Urinary bladder (tissue), 4 donors: ENCODE results near the gene AARS1. TPM values are rescaled to one million over a fixed set of nuclear protein-coding genes. Genes with fewer than 3 reads are reported as not detected.
A peak's percentile ranks its signal among the peaks of the same experiment; 100 is the strongest.
"Not testable (repeated sequence)": the region's sequence is repeated elsewhere in the genome, so short reads cannot be mapped to it uniquely, and the experiment has no call there.

Experiments used
- DNase-seq: peaks from one replicate; pipeline ENCODE4 v3.0.0-alpha.2; 2015; ENCODE audit errors: extremely low spot score
- H3K27ac ChIP-seq: one replicate; pipeline ENCODE4 v1.5.1; 2013; ENCODE audit warnings: low read depth, mild to moderate bottlenecking, moderate library complexity
- H3K36me3 ChIP-seq: one replicate; pipeline ENCODE4 v1.6.1; 2013; ENCODE audit warnings: mild to moderate bottlenecking, moderate library complexity; ENCODE audit not compliant: insufficient read depth
- H3K4me1 ChIP-seq: one replicate; pipeline ENCODE4 v1.6.1; 2013; ENCODE audit warnings: mild to moderate bottlenecking, moderate library complexity; ENCODE audit not compliant: insufficient read depth
- H3K4me3 ChIP-seq: one replicate; pipeline ENCODE4 v1.5.1; 2013; ENCODE audit warnings: low read depth, low read length
- WGBS: extraction: QIAGEN DNeasy Blood & Tissue Kit; methylation state at CpG from one replicate; pipeline ENCODE4 v1.1.7; 2013; 5-methylcytosine and 5-hydroxymethylcytosine counted together
- polyA plus RNA-seq: library from polyadenylated mRNA; stranded (reverse); fragments of 200-250 nt; gene quantifications from one replicate; pipeline ENCODE4 v1.2.3, GENCODE V29; 2013
- total RNA-seq: library from RNA; depleted of rRNA; stranded (reverse); fragments of >200 nt; gene quantifications from one replicate; pipeline ENCODE4 v1.2.3, GENCODE V29; 2014
- donor health status: healthy with polysubstance abuse.
- donor health status: healthy.

AARS1 gene
- total and polyA plus RNA-seq, 2 donors: 47.4 to 70.5 TPM

DNA sequence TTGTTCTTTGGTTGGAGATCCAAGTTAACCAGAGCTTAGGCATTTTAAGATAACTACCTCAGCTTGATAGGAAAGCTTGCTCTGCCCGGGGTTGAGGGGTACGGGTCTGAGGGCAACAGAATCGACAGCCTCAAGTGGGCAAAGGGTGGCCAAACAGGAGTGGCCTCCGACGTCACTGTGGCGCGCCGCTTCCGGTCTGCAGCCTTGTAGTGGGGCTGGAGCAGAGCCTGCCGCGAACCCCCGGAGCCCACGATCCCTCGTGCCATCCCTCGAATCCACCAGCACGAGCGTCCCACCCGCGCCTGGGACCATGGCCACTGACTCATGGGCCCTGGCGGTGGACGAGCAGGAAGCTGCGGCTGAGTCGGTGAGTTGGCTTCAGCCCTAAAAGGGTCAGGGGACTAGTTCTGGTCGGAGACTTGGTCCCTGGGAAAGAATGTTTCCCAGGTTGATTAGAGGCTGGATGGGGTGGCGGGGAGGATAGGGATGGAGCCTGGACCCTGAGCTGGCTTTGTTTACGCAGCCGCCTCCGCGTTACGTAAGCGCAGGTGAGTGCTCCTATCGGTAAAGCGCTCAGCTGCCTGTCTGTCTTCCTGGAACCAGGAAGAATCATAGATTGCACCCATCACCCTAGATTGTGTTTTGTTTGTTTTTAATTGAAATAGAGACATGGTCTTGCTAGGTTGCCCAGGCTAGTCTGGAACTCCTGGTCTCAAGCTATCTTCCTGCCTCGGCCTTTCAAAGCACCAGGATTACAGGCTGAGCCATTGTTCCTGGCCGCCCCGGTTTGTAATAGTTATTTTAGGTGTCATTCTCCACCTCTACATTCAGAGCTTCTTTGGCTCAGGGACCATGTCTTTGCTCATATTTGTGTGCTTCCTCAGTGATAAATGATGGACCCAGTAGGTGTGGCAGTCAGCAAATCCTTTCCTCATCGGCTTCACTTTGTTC is 10.0 kb upstream of the AARS1 start, which contains the start of gene DDX19B:
Gene DDX19B (plus strand): TSS at position 199 of the 951 bp plus-strand sequence. CDS start 112 bp downstream, at position 311.
- 1% methylated on average over 37 of the region's 37 CpGs for WGBS
- H3K4me3 ChIP-seq: peak within 1 kb of the TSS; percentile 76
- H3K36me3 ChIP-seq: no peaks in the 10 kb centered on the region
- no peaks in the 10 kb centered on the region for H3K4me1 ChIP-seq
- H3K27ac ChIP-seq: peak within 1 kb of the TSS; percentile 98
- DNase-seq: peak; percentile 68

DNA sequence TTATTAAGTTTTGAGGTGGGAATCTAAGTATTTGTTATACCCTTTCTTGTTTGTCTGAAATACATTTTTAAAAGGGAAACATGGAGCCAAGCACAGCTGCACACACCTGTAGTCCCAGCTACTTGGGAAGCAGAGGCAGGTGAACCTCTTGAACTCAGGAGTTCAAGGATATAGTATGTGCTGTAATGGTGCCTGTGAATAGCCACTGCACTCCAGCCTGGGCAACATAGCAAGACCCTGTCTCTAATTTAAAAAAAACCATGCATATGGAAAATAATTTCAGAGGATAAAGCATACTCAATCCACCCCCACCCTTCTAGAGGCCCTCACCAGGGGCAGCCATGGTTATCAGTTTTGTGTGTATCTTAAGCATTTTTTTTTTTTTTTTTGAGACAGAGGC is 6.3 kb upstream of the AARS1 start:
- Histone ChIP-seq H3K27ac (no peak overlapping the region), H3K4me3 (no peak overlapping the region), H3K36me3 (no peaks in the 10 kb centered on the region), H3K4me1 (no peaks in the 10 kb centered on the region)
- no peak for DNase-seq

DNA sequence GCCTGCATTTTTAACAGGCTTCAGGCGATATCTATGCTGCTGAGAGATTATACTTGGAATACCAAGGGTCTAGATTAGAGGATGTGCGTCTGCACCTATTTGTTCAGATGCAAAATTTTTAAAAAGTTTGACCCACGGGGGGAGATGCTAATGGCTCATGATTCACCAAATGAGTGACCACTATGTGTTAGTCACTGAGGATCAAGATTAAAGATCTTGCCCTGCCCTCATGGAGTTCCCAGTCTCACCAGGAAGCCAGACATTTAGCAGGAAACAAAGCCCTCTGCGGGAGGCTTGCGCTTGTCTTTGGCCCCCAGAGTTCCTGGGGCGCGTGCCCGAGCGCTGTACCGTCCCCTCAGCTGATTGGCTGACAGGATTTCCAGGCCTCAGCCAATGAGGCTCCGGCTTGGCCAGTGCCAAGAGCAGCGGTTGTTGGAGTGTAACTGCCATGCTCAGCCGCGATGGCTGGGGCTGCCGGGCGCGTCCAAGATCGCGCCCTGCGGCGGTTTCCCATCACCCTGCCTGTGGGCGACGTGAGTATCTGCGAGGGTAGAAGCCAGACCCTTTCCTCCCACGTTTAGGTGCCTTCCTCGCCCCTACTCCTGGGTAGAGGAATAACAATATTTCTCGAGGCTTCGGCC is 5.2 kb upstream of the AARS1 start:
- 92% methylated on average over 28 of the region's 28 CpGs for WGBS
- H3K4me1 ChIP-seq: no peaks in the 10 kb centered on the region
- DNase-seq: no peak
- H3K27ac ChIP-seq: no peak overlapping the region
- H3K36me3 ChIP-seq: no peaks in the 10 kb centered on the region
- no peak overlapping the region for H3K4me3 ChIP-seq

DNA sequence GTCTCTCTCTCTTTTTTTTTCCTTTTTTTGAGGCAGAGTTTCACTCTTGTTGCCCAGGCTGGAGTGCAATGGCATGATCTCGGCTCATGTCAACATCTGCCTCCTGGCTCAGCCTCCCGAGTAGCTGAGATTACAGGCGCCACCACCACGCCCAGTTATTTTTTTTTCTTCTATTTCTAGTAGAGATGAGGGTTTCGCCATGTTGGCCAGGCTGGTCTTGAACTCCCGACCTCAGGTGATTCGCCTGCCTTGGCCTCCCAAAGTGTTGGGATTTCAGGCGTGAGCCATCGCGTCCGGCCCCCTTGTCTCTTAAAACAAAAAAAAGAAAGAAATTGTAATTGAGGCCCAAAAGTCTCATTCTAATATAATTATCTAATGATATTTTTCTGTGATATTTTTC is 2.8 kb upstream of the AARS1 start:
- 95% methylated on average over 11 of the region's 11 CpGs for WGBS
- not testable (repeated sequence) for DNase-seq

DNA sequence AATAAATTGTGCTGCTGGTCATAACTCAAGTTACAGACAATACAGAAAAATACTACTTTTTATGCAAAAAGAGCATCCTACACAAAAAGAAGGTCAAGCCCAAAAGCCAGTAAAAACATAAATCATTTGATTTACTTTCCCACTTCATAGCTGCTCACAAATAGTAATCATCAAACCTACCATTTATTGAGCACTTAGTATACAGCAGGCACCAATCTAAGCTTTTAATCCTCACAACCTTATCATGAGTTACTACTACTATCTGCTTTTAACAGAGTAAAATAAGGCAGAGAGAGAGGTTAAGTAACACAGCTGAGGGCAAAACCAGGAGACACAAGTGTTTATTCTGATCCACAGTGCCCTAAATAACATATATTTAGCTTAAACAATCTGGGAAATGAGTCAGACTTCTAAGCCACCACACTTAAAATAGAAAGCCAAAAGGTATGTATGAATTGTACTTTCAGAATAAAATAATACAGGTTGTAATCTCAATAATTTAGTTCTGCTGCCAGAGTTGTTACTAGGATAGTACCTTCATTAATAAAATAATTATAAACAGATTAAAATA is 1.7 kb upstream of the AARS1 start:
- H3K36me3 ChIP-seq: no peaks in the 10 kb centered on the region
- H3K27ac ChIP-seq: no peak overlapping the region
- H3K4me3 ChIP-seq: no peak overlapping the region
- H3K4me1 ChIP-seq: no peaks in the 10 kb centered on the region
- DNase-seq: no peak

More for the DNA sequence above, 2.8 kb upstream of the AARS1 start:
- H3K27ac ChIP-seq, H3K4me1 ChIP-seq, H3K36me3 ChIP-seq, H3K4me3 ChIP-seq: not testable (repeated sequence)

DNA sequence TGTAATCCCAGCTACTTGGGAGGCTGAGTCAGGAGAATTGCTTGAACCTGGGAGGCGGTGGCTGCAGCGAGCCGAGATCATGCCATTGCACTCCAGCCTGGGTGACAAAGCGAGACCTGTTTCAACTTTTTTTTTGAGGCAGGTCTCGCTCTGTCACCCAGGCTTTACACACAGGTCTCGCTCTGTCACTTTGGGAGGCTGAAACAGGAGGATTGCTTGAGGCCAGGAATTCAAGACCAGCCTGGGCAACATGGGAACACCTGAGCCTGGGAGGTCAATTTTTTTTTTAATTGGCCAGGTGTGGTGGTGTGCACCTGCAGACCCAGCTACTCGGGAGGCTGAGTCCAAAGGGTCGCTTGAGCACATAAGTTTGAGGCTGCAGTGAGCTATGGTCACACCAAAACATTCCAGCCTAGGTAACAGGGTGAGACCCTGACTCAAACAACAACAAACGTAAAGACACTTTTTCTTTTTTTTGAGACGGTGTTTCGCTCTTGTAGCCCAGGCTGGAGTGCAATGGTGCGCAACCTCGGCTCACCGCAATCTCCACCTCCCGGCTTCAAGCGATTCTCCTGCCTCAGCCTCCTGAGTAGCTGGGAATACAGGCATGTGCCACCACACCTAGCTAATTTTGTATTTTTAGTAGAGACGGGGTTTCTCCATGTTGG is 1.9 kb downstream of the AARS1 start:
- not testable (repeated sequence) for H3K27ac ChIP-seq, H3K4me1 ChIP-seq, DNase-seq, H3K36me3 ChIP-seq, H3K4me3 ChIP-seq
- 96% methylated on average over 17 of the region's 17 CpGs for WGBS

DNA sequence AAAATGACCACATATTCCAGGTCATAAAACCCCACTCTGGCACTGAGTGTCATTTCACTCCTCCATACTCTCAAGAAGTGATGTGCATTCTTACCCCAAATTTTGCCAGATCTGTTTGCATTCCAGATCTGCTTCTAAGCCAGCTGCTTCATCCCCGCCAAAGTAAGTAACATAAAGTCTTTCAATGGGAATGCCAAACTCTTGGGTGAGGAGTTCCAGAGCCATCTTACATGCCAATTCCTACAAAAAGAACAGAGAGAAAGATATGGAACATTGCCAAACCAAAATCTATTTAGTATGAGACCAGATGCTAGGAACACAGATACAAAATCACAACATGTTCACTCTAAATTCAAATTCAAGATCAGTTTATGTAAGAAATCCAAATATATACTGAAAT is 12.9 kb downstream of the AARS1 start:
- Histone ChIP-seq H3K4me1 (no peaks in the 10 kb centered on the region), H3K27ac (no peak overlapping the region), H3K36me3 (peaks cover 7% of the 10 kb centered on the region), H3K4me3 (no peak overlapping the region)
- no peak for DNase-seq
- 74% methylated on average over 1 of the region's 1 CpG for WGBS

DNA sequence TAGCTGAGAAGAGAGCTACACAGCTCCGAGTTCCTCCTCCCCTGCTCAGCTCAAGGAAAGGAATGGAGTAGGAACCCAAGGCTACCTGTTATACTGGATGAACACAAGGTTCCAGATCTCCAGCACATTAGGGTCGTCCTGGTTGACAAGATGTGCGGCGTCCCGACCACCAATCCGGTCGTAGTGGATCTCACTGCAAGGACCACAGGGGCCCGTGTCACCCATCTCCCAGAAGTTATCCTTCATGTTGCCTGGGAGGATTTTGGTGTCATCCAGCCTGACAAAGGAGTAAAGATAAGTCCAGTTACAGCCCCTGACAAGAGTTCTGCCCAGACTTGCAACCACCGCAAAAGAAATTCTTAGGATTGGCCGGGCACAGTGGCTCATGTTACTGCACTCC is 17.6 kb downstream of the AARS1 start:
- Histone ChIP-seq H3K27ac (no peak overlapping the region), H3K36me3 (peaks cover 13% of the 10 kb centered on the region), H3K4me3 (no peak overlapping the region), H3K4me1 (no peaks in the 10 kb centered on the region)
- WGBS: 94% methylated on average over 10 of the region's 10 CpGs
- DNase-seq: no peak

DNA sequence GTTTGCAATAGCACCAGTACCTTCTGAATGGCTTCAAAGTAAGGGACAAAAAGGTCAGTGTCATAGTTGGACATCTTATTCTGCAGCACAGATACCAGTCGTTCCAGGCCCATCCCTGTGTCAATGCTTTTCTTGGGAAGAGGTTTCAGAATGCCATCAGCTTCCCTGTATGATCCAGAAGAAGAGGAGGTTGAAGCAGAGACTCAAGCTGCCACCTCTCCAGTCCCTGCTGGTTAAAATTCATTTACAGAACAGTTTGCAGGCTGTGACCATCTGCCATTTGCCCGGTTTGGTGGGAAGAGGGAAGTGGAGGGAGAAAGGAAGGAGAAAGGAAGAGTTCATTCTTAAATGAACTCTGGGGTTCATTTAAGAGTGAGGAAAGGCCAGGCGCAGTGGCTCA is 19.1 kb downstream of the AARS1 start:
- WGBS: 90% methylated on average over 3 of the region's 3 CpGs
- no peak overlapping the region for H3K4me3 ChIP-seq
- peaks cover 15% of the 10 kb centered on the region for H3K36me3 ChIP-seq
- no peaks in the 10 kb centered on the region for H3K4me1 ChIP-seq
- no peak overlapping the region for H3K27ac ChIP-seq
- DNase-seq: no peak

DNA sequence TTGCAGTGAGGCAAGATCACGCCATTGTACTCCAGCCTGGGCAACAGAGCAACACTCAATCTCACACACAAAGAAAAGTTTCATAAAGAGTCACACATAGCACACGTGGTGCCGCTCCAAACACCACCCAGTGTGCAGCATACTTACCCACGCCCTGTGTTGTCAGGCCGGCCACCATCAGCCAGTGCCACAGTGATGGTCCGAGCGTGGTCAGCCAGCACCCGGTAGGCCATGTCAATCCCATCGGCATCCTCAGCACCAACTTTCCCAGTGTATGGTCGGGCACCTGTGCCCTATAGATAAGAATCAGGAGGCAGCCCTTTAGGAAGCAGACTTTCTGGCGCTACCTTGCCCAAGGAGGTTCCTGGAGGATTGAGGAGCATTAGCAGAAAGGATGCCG is 19.8 kb downstream of the AARS1 start:
- DNase-seq: no peak
- Histone ChIP-seq H3K36me3 (peaks cover 15% of the 10 kb centered on the region), H3K27ac (no peak overlapping the region), H3K4me1 (no peaks in the 10 kb centered on the region), H3K4me3 (no peak overlapping the region)
- 94% methylated on average over 12 of the region's 12 CpGs for WGBS

DNA sequence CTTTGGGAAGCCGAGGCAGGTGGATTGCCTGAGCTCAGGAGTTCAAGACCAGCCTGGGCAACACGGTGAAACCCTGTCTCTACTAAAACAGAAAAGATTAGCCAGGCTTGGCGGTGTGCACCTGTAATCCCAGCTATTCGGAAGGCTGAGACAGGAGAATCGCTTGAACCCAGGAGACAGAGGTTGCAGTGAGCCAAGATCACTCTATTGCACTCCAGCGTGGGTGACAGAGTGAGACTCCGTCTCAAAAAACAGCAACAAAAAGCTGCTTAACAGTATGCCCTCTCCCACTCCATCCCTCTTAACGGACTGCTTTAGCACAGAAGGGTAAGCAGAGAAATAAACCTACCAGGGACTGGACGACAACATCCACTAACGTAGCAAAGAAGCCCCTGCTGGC is 21.4 kb downstream of the AARS1 start:
- 92% methylated on average over 10 of the region's 10 CpGs for WGBS
- not testable (repeated sequence) for H3K4me3 ChIP-seq, DNase-seq, H3K27ac ChIP-seq, H3K4me1 ChIP-seq
- peaks cover 15% of the 10 kb centered on the region for H3K36me3 ChIP-seq

DNA sequence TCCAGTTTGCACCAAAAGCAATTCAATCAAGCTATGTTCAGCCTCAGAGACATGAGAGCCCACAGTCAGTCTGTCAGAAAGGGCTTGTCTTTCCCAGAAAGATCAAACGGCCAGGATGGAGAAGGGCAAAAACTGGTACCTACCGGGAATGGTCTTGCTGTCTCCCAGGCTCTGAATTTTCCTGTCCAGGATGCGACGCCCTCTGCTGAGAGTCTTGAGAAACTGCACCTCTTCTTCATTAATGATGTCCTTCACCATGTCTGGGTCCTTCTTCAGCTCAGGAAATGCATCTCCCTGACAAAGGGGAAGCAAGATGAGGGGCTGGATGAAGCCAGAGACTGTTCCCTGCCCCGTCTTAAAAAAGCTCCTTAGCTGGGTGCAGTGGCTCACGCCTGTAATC is 21.8 kb downstream of the AARS1 start:
- no peaks in the 10 kb centered on the region for H3K4me1 ChIP-seq
- no peak for DNase-seq
- WGBS: 51% methylated on average over 6 of the region's 6 CpGs
- H3K36me3 ChIP-seq: peaks cover 14% of the 10 kb centered on the region
- H3K4me3 ChIP-seq: no peak overlapping the region
- H3K27ac ChIP-seq: no peak overlapping the region

DNA sequence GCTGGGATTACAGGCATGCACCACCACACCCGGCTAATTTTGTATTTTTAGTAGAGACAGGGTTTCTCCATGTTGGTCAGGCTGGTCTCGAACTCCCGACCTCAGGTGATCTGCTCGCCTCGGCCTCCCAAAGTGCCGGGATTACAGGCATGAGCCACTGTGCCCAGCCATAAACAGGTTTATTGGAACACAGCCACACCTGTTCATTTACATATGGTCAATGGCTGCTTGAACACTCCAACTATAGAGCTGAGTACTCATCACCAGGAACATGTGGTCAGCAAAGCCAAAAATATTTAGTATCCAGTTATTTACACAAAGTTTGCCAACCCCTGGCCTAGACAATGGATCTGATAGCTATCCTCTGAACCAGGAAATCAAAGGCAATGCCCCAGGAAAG is 29.4 kb downstream of the AARS1 start:
- not testable (repeated sequence) for H3K4me3 ChIP-seq, H3K4me1 ChIP-seq, H3K27ac ChIP-seq, DNase-seq, H3K36me3 ChIP-seq
- 98% methylated on average over 5 of the region's 6 CpGs for WGBS
